C4-2B (cell line): ENCODE measurements around the gene SREBF1.

Source experiments
- CTCF ChIP-seq: fragments of 450-650 bp; conservative IDR thresholded peaks from 2 replicates; pipeline ENCODE4 v1.5.1; 2017; ENCODE audit warnings: mild to moderate bottlenecking
- ZFX ChIP-seq: fragments of 450-650 bp; IDR thresholded peaks from 2 replicates; pipeline ENCODE4 v1.6.1; 2017

- TF ChIP-seq CTCF (no peak), ZFX (no peak)
Observed at GRCh38 chr17:17865035-17865434, 28.2 kb upstream of the SREBF1 start.
